ENCODE results near the gene RNASEH1.

RNASEH1 gene, protein sequence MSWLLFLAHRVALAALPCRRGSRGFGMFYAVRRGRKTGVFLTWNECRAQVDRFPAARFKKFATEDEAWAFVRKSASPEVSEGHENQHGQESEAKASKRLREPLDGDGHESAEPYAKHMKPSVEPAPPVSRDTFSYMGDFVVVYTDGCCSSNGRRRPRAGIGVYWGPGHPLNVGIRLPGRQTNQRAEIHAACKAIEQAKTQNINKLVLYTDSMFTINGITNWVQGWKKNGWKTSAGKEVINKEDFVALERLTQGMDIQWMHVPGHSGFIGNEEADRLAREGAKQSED

DNA sequence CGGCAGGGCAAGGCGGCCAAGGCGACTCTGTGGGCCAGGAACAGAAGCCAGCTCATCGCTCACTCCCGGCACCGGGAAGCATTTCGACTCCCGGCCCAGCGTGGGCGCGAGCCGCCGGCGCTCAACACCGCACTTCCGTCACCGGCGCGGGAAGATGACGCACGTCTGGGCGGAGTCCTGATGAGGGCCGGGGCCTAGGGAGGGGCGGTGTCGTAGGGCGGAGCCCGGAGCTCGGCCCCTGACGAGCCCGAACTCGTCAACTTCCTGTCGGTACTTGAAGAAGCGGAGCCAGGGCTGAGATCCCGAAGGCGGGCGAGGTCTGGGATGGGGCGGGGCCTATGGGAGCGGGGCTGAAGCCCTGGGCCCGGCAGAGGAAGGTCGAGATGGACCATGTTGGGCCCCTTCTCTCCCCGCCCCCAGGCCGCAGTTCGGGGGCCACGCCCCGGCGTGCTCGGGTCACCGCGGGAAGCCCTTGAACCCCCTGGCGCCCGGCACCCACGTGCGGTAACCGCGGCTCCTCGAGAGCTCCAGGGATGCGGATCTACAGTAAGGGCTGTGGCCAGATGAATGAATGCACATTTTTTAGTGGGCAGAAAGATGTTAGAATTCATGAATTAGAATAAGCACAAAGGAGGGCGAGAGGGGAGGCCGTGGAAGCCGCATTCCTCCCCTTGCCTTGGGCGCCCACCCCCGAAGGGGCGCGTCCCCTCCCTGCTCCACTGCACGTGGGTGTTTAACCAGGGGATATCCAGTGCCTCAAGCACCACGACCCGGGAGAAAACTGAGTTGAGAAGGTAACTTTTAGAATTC, at the start of gene RNASEH1:
Gene RNASEH1 (minus strand): TSS at position 129 of the 810 bp plus-strand sequence. CDS start 73 bp downstream, at position 56.
- H3K27ac ChIP-seq = peak within 1 kb of the TSS; percentile 80
- TF ChIP-seq ZFX (IDR thresholded peaks at IDR 0.05; ENCODE audit: borderline replicate concordance) = no peak
- TF ChIP-seq CTCF (IDR thresholded peaks at IDR 0.05) = no peak

DNA sequence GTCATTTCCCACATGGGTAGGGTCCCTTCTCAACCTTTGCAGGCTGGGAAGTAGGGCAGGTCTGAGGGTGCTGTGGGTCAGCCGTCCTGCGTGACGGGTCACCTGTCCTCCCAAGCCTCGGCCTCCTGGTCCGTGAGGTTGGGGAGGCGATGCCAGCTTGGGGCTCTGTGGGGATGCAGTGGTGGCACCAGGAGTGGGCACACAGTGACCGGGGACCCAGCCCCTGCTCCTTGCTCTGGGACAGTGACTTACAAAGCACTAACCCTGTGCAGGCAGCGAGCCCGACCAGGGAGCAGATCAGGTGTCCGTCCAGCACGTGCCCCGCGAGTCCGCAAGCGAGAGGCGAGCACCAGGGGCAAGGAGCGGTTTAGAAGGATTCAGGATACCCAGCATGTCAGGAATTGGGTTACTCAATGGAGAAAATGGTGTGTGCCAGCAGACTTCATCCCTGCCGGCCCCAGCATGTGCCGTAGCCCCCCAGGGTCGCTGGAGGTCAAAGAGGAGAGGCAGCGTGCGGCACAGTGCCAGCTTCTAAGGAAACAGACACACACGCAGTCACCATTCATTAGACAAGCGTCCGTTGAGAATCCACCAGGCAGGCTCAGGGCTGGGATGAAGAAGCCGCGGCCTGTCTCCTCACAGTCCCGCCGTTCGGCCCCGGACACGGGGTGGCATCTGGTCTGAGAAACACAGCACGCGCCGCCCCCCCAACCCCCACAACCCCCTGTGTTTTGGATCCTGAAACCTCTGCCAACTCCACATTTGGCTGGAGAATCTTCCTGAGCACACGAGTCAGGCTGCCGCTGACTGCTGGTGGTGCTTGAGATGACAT, 48.5 kb upstream of the RNASEH1 start:
- TF ChIP-seq CTCF (IDR thresholded peaks at IDR 0.05) (no peak), ZFX (IDR thresholded peaks at IDR 0.05; ENCODE audit: borderline replicate concordance) (no peak)
- peak overlapping the region; percentile 76; the same call in 1 of the 2 replicates for H3K27ac ChIP-seq

DNA sequence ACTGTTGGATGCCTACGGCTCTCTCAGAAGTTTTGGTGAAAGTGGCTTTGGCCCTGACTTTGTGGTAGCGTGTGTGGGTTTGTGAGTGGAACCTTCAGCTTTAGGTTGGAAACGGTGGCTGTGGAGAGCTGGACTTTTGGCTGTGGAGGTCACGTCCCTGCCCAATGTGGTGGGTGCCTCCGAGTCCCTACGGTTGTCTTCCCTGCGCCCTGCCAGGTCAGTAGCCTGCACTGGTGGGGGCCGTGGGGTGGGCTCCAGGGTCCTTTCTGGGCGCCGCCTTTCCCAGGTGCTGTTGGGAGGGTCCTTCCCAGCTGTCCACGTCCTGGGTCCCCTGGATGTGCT, 47.9 kb upstream of the RNASEH1 start:
- TF ChIP-seq ZFX (IDR thresholded peaks at IDR 0.05; ENCODE audit: borderline replicate concordance) (no peak), CTCF (IDR thresholded peaks at IDR 0.05) (no peak)
- H3K27ac ChIP-seq = peak overlapping the region; percentile 76

- peak overlapping the region; percentile 76 for H3K27ac ChIP-seq
- TF ChIP-seq ZFX (IDR thresholded peaks at IDR 0.05; ENCODE audit: borderline replicate concordance) = no peak
- TF ChIP-seq CTCF (IDR thresholded peaks at IDR 0.05) = no peak
Measured at GRCh38 chr2:3604991-3605961, 47.1 kb upstream of the RNASEH1 start.

DNA sequence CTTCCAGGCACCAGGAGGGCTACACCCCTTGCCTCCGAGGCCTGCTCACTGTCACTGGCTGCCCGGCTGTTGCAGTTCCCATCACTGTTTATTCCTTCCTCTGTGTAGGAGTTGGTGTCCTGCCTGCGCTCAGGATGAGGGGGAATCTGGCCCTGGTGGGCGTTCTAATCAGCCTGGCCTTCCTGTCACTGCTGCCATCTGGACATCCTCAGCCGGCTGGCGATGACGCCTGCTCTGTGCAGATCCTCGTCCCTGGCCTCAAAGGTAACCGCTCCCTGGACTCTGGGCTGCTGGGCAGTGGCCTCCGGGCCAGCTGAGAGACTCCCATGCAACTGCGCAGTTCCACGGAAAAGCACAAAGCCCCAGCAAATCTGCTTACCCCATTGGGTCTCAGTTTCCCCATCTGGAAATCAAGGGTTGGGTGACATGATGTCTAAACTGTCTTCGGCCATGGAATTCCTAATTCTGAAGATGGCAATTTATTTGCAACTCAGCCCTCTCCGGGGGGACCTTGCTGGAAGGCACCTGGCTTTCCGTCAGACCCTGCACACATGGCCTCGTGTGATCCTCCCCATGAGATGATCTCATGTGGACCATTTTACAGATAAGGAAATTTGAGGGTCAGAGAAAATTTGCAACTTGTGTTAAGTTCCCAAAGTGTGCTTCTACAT, 46.2 kb upstream of the RNASEH1 start:
- peak overlapping the region; percentile 67 for H3K27ac ChIP-seq
- no peak for TF ChIP-seq CTCF (IDR thresholded peaks at IDR 0.05)
